HFFc6 (cell line): ENCODE data around the gene SH3BP4. TPM values are rescaled to one million over a fixed set of nuclear protein-coding genes. Genes with fewer than 3 reads are reported as not detected.

ENCODE experiments used
- DNase-seq: peaks from one replicate; pipeline ENCODE4 v3.0.0-alpha.2; 2018
- H3K27ac Mint-ChIP-seq: 2 replicates; pipeline ENCODE4 v1.8.0; 2020; ENCODE audit warnings: mild to moderate bottlenecking, mixed read lengths
- H3K27me3 Mint-ChIP-seq: 2 replicates; pipeline ENCODE4 v1.8.0; 2021; ENCODE audit warnings: mild to moderate bottlenecking, moderate library complexity, mixed read lengths; ENCODE audit not compliant: insufficient read depth
- H3K36me3 Mint-ChIP-seq: 2 replicates; pipeline ENCODE4 v1.8.0; 2021; ENCODE audit warnings: low read depth, mixed read lengths
- H3K4me1 Mint-ChIP-seq: 2 replicates; pipeline ENCODE4 v1.8.0; 2020; ENCODE audit warnings: low read depth, mixed read lengths
- H3K4me3 Mint-ChIP-seq: 2 replicates; pipeline ENCODE4 v1.8.0; 2020; ENCODE audit warnings: mild to moderate bottlenecking, moderate library complexity, mixed read lengths
- H3K9me3 Mint-ChIP-seq: 2 replicates; pipeline ENCODE4 v1.8.0; 2020; ENCODE audit warnings: mild to moderate bottlenecking, mixed read lengths
- total RNA-seq, 6 experiments: library from RNA; stranded (reverse); fragmentation: NEBNext Ultra II Directional; extraction: Animal tissue kit (Norgen Biotek cat#: 25700); gene quantifications; 2 replicates in 1 of 6; 3 replicates in 5 of 6; pipeline ENCODE4 v1.2.3, GENCODE V29; 2021
- TF ChIP-seq, protein P1 (sequence below): fragments of 200-600 bp; sonication (generic); IDR thresholded peaks from 2 replicates; pipeline ENCODE4 v1.5.0; 2021; ENCODE audit warnings: antibody characterized with exemption, mild to moderate bottlenecking

The SH3BP4 gene
- total RNA-seq, 6 experiments from 2014 or later: 82.3 to 98.7 (median 87.8) TPM

DNA sequence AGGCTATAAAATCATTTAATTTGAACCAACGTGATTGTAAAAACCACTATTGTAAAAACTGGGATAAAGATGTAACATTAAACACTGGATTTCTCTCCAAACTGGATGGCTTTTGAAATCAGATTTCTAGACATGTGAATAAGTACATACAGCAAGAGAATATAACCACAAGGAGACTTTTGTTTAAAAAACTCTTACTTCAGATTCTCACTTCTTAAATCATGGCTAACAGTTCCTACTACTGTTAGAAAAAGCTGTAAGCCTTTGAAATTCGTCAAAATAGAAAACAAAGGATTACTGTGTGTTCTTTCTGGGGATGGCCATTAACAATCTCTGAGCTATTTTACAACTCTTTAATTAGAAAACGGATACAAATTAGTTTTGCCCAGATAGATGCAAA, 39.4 kb upstream of the SH3BP4 start:
- Mint-ChIP-seq H3K9me3 (no peaks in the 10 kb centered on the region), H3K4me1 (peaks cover 14% of the 10 kb centered on the region), H3K27ac (no peak overlapping the region), H3K36me3 (no peaks in the 10 kb centered on the region), H3K4me3 (no peak overlapping the region), H3K27me3 (peaks cover 4% of the 10 kb centered on the region)
- TF ChIP-seq, protein P1, sequence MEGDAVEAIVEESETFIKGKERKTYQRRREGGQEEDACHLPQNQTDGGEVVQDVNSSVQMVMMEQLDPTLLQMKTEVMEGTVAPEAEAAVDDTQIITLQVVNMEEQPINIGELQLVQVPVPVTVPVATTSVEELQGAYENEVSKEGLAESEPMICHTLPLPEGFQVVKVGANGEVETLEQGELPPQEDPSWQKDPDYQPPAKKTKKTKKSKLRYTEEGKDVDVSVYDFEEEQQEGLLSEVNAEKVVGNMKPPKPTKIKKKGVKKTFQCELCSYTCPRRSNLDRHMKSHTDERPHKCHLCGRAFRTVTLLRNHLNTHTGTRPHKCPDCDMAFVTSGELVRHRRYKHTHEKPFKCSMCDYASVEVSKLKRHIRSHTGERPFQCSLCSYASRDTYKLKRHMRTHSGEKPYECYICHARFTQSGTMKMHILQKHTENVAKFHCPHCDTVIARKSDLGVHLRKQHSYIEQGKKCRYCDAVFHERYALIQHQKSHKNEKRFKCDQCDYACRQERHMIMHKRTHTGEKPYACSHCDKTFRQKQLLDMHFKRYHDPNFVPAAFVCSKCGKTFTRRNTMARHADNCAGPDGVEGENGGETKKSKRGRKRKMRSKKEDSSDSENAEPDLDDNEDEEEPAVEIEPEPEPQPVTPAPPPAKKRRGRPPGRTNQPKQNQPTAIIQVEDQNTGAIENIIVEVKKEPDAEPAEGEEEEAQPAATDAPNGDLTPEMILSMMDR: no peak
- DNase-seq: no peak

DNA sequence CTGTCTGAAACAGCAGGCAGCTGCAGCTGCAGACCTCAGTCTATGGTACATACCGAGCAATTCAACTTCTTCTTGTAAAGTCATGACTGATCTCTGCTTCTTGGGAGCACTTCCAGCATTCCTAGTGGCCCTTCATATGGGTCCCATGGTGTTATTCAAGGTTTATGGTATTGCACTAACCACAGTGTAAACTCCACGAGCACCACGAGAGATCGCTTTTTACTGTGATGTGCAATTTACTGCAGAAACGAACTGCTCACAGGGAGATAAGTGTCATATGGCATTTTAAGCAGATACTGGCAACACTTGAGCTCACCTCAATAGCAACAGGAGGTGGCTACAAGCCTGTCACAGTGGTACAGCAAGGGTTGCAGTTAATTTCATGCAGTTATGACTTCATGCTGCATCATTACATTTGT, 38.6 kb upstream of the SH3BP4 start:
- DNase-seq: no peak

GRCh38 chr2:234914371-234915154, 37.3 kb upstream of the SH3BP4 start:
- no peak for DNase-seq
- Mint-ChIP-seq H3K9me3 (no peaks in the 10 kb centered on the region), H3K27ac (no peak overlapping the region), H3K27me3 (peaks cover 4% of the 10 kb centered on the region), H3K4me1 (peaks cover 20% of the 10 kb centered on the region), H3K36me3 (no peaks in the 10 kb centered on the region), H3K4me3 (no peak overlapping the region)
- TF ChIP-seq, protein P1: no peak

More for the DNA sequence above, 38.6 kb upstream of the SH3BP4 start:
- no peak overlapping the region for H3K4me3 Mint-ChIP-seq
- no peaks in the 10 kb centered on the region for H3K9me3 Mint-ChIP-seq
- peaks cover 4% of the 10 kb centered on the region for H3K27me3 Mint-ChIP-seq
- no peak overlapping the region for H3K27ac Mint-ChIP-seq
- H3K4me1 Mint-ChIP-seq: peaks cover 18% of the 10 kb centered on the region
- no peaks in the 10 kb centered on the region for H3K36me3 Mint-ChIP-seq
- TF ChIP-seq, protein P1: no peak

- Mint-ChIP-seq H3K36me3 (no peaks in the 10 kb centered on the region), H3K27ac (no peak overlapping the region)
Observed at GRCh38 chr2:234916674-234917073, 35.1 kb upstream of the SH3BP4 start.

GRCh38 chr2:234917211-234917975, 34.4 kb upstream of the SH3BP4 start:
- Mint-ChIP-seq H3K9me3 (no peaks in the 10 kb centered on the region), H3K36me3 (no peaks in the 10 kb centered on the region), H3K27ac (no peak overlapping the region), H3K4me1 (peaks cover 16% of the 10 kb centered on the region), H3K27me3 (peaks cover 4% of the 10 kb centered on the region), H3K4me3 (no peak overlapping the region)
- TF ChIP-seq, protein P1: no peak
- DNase-seq: no peak

More at GRCh38 chr2:234916674-234917073, 35.1 kb upstream of the SH3BP4 start:
- Mint-ChIP-seq H3K9me3 (no peaks in the 10 kb centered on the region), H3K4me1 (peaks cover 17% of the 10 kb centered on the region), H3K27me3 (peaks cover 4% of the 10 kb centered on the region), H3K4me3 (no peak overlapping the region)
- TF ChIP-seq, protein P1: no peak
- DNase-seq: no peak
